ENCODE results near the gene ABLIM2.
"Not testable (repeated sequence)": the region's sequence is repeated elsewhere in the genome, so short reads cannot be mapped to it uniquely, and the experiment has no call there.

The ABLIM2 gene

GRCh38 chr4:7918187-7918586 lies 240.4 kb downstream of the ABLIM2 start:
- not testable (repeated sequence) for DNase-seq

- no peak for DNase-seq
Observed at GRCh38 chr4:7917669-7918068, 240.9 kb downstream of the ABLIM2 start.

GRCh38 chr4:7915875-7916242 lies 242.8 kb downstream of the ABLIM2 start:
- no peak for DNase-seq
